ENCODE measurements around the gene C1orf167. TPM values are rescaled to one million over a fixed set of nuclear protein-coding genes. Genes with fewer than 3 reads are reported as not detected.

Gene C1orf167
- total RNA-seq, 6 experiments from 2014 or later: not detected

DNA sequence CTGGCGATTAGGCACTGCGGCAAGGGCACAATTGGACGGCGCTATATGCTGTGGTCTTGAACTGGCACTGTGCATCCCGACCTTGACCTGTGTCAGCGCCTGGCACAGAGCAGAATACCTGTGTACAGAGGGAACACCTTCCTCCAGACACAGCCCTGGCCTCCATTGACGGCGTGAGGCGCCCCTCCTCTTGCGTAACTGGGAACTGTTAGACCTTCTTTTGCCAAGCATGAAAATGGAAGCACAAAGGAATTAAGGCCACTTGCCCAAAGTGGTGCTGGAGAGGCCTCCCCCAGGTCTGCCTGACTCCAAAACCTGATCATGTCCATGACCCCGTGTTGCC lies 32.9 kb upstream of the C1orf167 start:
- Histone ChIP-seq H3K9me3 (no peaks in the 10 kb centered on the region), H3K4me1 (peaks cover 0 to 5% (median 0%) of the 10 kb centered on the region in 4 donors), H3K36me3 (no peaks in the 10 kb centered on the region), H3K27me3 (no peaks in the 10 kb centered on the region), H3K4me3 (no peak overlapping the region), H3K27ac (peak overlapping the region in 1 of 3 donors; percentile 13)
- DNase-seq: no peak
- WGBS (ENCODE audit: insufficient coverage, low coverage, low lambda C conversion rate, missing lambda C conversion rate): 64% methylated on average over 3 of the region's 11 CpGs
- intact Hi-C loops (cut with DNase I): no loop called here
- ATAC-seq: no peak
- TF ChIP-seq, protein P1, sequence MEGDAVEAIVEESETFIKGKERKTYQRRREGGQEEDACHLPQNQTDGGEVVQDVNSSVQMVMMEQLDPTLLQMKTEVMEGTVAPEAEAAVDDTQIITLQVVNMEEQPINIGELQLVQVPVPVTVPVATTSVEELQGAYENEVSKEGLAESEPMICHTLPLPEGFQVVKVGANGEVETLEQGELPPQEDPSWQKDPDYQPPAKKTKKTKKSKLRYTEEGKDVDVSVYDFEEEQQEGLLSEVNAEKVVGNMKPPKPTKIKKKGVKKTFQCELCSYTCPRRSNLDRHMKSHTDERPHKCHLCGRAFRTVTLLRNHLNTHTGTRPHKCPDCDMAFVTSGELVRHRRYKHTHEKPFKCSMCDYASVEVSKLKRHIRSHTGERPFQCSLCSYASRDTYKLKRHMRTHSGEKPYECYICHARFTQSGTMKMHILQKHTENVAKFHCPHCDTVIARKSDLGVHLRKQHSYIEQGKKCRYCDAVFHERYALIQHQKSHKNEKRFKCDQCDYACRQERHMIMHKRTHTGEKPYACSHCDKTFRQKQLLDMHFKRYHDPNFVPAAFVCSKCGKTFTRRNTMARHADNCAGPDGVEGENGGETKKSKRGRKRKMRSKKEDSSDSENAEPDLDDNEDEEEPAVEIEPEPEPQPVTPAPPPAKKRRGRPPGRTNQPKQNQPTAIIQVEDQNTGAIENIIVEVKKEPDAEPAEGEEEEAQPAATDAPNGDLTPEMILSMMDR (IDR thresholded peaks at IDR 0.05): no peak
- no peak for TF ChIP-seq POLR2A (IDR thresholded peaks at IDR 0.05)

DNA sequence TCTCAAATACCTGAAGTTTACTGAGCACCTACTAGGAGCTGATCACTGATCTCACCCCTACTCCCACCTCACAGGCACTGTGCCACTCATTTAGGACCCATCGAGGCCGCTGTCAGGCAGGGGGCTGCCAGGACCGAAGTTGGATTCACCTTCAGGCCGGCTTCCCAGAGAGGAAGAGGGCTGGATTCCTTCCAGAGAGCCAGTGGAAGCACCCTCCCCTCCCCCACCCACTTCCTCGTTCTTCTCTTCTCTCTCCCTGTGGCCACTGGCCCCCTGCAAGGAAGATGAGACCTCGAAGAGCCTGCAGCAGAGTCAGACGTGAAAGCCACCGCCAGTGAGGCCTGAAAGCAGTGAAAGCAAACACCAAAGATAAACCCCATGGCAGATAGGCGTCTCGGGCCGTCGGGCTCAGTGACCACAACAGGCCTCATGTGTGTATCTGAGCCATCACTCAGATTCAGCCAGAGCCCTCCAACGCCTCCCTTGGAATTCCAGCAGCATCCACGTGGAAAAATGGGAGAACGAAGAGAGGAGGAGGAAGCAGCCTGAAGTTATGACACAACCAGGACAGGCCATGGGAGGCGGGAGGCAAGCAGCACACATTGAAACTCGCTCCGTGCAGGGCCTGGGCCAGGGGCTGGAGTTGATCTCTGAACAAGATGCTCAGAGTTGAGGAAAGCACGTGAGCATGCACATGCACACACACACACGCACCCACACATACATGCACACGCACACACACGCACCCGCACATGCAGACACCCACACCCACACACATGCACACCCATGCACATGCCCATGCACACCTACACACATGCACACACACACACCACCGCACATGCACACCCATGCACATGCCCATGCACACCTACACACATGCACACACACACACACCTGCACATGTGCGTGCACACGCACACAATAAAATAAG lies 32.2 kb upstream of the C1orf167 start:
- H3K36me3 ChIP-seq: no peaks in the 10 kb centered on the region
- DNase-seq: peak in 1 of 3 donors; percentile 28
- intact Hi-C loops (cut with DNase I): no loop called here
- peak overlapping the region in 1 of 3 donors; percentile 13 for H3K27ac ChIP-seq
- no peak overlapping the region for H3K4me3 ChIP-seq
- WGBS (ENCODE audit: insufficient coverage, low coverage, low lambda C conversion rate, missing lambda C conversion rate): 56% methylated on average over 13 of the region's 26 CpGs
- no peak for TF ChIP-seq POLR2A (IDR thresholded peaks at IDR 0.05)
- TF ChIP-seq, protein P1 (IDR thresholded peaks at IDR 0.05): no peak
- H3K27me3 ChIP-seq: no peaks in the 10 kb centered on the region
- peak; percentile 12 to 23 (median 16) for ATAC-seq
- H3K4me1 ChIP-seq: peaks cover 0 to 5% (median 0%) of the 10 kb centered on the region in 4 donors
- H3K9me3 ChIP-seq: no peaks in the 10 kb centered on the region

DNA sequence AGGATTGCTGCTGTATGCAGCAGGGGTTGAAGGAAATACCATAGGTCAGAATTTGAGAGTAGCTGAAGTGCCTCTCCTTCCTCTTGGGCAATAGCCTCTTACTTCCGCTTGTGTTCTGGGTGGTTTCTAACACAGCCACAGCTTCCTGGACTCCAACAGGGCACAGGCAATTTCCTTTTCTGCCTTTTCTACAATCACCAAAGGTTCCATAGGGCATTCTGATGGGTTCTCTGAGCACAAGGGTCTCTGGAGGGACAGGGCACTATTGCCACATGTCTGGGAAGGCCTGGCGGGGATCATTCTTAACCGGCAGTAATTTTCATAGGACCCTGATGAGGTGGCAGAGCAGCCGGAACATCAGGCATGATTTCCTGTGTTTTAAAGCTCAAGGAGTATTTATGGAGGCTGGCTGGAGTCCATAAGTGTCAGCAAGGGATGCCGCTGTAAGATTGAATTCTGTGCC lies 31.5 kb upstream of the C1orf167 start:
- 63% methylated on average over 5 of the region's 5 CpGs for WGBS (ENCODE audit: insufficient coverage, low coverage, low lambda C conversion rate, missing lambda C conversion rate)
- no peak for DNase-seq

GRCh38 chr1:11731691-11732283 lies 30.2 kb upstream of the C1orf167 start:
- TF ChIP-seq POLR2A (IDR thresholded peaks at IDR 0.05): no peak
- TF ChIP-seq, protein P1 (IDR thresholded peaks at IDR 0.05): no peak
- peak in 3 of 4 donors; percentile 2 to 8 (median 6) for ATAC-seq
- Histone ChIP-seq H3K4me1 (peaks cover 0 to 9% (median 0%) of the 10 kb centered on the region in 4 donors), H3K36me3 (no peaks in the 10 kb centered on the region), H3K4me3 (no peak overlapping the region), H3K27ac (peak overlapping the region in 1 of 3 donors; percentile 43), H3K27me3 (no peaks in the 10 kb centered on the region), H3K9me3 (no peaks in the 10 kb centered on the region)
- DNase-seq: peak in 2 of 3 donors; percentile 33 to 66
- intact Hi-C loops (cut with DNase I): no loop called here
- WGBS (ENCODE audit: insufficient coverage, low coverage, low lambda C conversion rate, missing lambda C conversion rate): 26% methylated on average over 16 of the region's 17 CpGs

More for the DNA sequence above, 31.5 kb upstream of the C1orf167 start:
- H3K4me1 ChIP-seq: peaks cover 0 to 6% (median 0%) of the 10 kb centered on the region in 4 donors
- no peaks in the 10 kb centered on the region for H3K27me3 ChIP-seq
- TF ChIP-seq, protein P1 (IDR thresholded peaks at IDR 0.05): no peak
- no peak for TF ChIP-seq POLR2A (IDR thresholded peaks at IDR 0.05)
- H3K4me3 ChIP-seq: no peak overlapping the region
- peak overlapping the region in 1 of 3 donors; percentile 67 for H3K27ac ChIP-seq
- peak; percentile 45 to 78 (median 66) for ATAC-seq
- intact Hi-C loops (cut with DNase I): no loop called here
- H3K9me3 ChIP-seq: no peaks in the 10 kb centered on the region
- no peaks in the 10 kb centered on the region for H3K36me3 ChIP-seq
